ENCODE measurements around the gene PNKP.

PNKP gene

GRCh38 chr19:49814010-49814409 is 53.4 kb downstream of the PNKP start:
- DNase-seq, result no peak

- peak; percentile 95 for DNase-seq
Observed at GRCh38 chr19:49812997-49813861, 54.1 kb downstream of the PNKP start, which contains the start of gene FUZ. Gene FUZ, minus strand, starts transcription at chr19:49813292. Its CDS starts 186 bp downstream, at chr19:49813106.

GRCh38 chr19:49812452-49812996 is 54.9 kb downstream of the PNKP start:
- DNase-seq, result no peak

GRCh38 chr19:49811328-49811727 is 56.0 kb downstream of the PNKP start:
- DNase-seq, result no peak
